Head of caudate nucleus (tissue), 42 donors: ENCODE data around the gene DYNLRB1.

Experiments used
- DNase-seq, 42 donors: peaks; one replicate each; pipeline versions ENCODE4 v3.0.0 to v3.0.0-alpha.2; 2020 to 2021; ENCODE audit warnings: mixed read lengths in 7 of 42
- intact Hi-C: fragments of 100-400 bp; cut with DNase I; formaldehyde crosslinking; loops from one replicate; pipeline ENCODE4 v1.15.0; 2022

Gene DYNLRB1

DNA sequence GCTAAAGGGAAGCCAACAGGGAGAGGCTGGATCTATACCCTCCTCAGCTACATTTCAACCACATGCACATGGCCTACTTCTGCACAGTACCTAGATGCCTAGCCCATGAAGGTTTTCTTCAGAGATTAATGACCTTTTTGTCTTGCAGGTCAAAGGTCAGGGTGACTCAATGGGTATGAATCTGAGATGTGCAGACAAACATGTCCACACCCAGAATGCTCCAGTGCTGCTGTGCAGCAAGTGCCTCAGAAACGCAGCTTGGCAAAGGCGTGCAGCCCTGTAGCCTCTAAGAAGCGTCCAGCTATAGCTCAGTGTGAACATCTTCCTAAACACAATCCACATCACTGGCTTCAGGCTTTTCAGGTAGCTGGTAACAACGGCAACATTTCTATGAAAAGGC is 66.7 kb downstream of the DYNLRB1 start:
- intact Hi-C loops: loop anchor here (5.0 kb wide), 1 partner anchor 124 kb away; no protein-coding TSS in a partner anchor
- peak in 1 of 42 donors; percentile 34 for DNase-seq

DNA sequence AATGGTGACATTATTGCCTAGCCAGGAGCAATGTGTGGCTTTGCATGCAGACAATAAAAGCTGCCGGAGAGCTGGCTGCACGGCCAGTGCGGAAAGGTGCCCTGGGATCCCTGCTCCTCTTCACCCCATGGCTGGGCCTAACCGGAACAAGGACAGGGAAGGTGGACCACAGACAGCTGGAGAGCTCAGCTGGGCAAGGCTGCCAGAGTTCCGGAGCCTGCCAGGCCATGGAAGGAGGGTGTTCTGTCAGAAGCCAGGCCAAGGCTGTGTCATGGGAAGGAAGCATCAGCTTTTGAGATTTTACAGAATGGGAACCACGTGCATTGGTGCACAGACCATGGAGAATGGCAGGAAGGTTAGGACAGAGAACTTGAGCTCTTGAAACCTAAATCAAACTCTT is 67.3 kb downstream of the DYNLRB1 start:
- peak in 1 of 42 donors; percentile 35 for DNase-seq
- intact Hi-C loops: loop anchor here (5.0 kb wide), 1 partner anchor 124 kb away; no protein-coding TSS in a partner anchor

DNA sequence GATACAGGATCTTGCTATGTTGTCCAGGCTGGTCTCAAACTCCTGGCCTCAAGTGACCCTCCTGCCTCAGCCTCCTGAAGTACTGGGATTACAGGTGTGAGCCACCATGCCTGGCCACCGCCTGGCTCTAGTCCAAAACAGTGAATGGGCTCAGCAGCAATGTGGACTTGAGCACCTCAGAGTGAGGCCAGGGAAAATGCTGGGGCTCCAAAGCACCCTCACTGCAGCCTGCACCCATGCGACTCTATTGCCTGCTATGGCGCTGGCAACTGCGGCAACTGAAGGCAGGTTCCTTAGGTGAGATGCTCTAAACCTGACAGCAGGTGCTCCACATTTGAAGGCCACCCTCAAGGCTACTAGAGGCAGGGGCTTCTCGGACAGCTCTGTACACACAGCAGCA is 68.8 kb downstream of the DYNLRB1 start:
- intact Hi-C loops: no loop called here
- peak in 1 of 42 donors; percentile 25 for DNase-seq

DNA sequence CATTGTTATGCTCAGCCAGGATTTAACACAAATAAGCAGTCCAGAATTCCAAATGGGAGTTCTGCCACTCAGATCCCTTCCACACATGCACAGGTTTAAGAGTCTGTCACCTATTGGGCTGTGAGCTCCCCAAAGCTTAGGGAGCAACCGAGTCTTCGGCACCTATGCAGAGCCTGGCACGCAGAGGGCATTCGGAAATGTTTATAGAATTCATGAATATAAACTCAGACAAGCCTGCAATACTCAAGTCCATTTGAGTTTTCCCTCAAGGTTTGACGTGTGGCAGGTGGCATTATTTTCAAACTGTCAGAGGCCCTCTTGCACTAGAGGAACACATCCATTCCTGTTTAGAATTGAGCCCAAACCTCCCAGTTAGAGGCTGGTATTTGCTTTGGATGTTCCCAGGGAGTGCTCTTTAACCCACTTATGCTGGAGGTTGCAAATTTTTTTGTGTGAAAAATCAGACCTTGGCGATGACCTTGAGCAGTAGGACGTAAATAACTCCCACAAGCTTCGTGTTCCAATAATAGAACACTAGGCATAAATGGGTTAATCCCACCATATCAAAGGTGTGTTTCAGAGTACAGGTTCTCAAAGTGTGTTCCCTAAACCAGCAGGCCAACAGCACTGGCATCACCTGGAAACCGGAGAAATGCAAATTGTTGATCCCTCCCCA is 70.4 kb downstream of the DYNLRB1 start:
- DNase-seq: peak in 1 of 42 donors; percentile 22
- intact Hi-C loops: no loop called here
